ENCODE results near the gene MRPS14. TPM values are rescaled to one million over a fixed set of nuclear protein-coding genes. Genes with fewer than 3 reads are reported as not detected.
A peak's percentile ranks its signal among the peaks of the same experiment; 100 is the strongest.
"Not testable (repeated sequence)": the region's sequence is repeated elsewhere in the genome, so short reads cannot be mapped to it uniquely, and the experiment has no call there.

Gene MRPS14
- total RNA-seq, 1 donor from 2014 or later, result 8.2 TPM

- no peak for TF ChIP-seq CTCF (IDR thresholded peaks at IDR 0.05)
- Histone ChIP-seq H3K4me3 (no peak overlapping the region), H3K36me3 (no peaks in the 10 kb centered on the region), H3K27ac (no peak overlapping the region), H3K4me1 (no peaks in the 10 kb centered on the region), H3K9me3 (no peaks in the 10 kb centered on the region), H3K27me3 (no peaks in the 10 kb centered on the region)
- no peak for DNase-seq (ENCODE audit: low spot score in 2 of 2)
- intact Hi-C loops (cut with DNase I), result no loop called here
Observed at GRCh38 chr1:175037416-175037815, 14.2 kb upstream of the MRPS14 start.

GRCh38 chr1:175036476-175036875 lies 13.3 kb upstream of the MRPS14 start:
- no peak overlapping the region for H3K4me3 ChIP-seq
- no peak for TF ChIP-seq CTCF (IDR thresholded peaks at IDR 0.05)
- no peaks in the 10 kb centered on the region for H3K4me1 ChIP-seq
- DNase-seq (ENCODE audit: low spot score in 2 of 2), result no peak
- no peaks in the 10 kb centered on the region for H3K36me3 ChIP-seq
- H3K27ac ChIP-seq, result no peak overlapping the region
- H3K27me3 ChIP-seq, result no peaks in the 10 kb centered on the region
- no peaks in the 10 kb centered on the region for H3K9me3 ChIP-seq
- intact Hi-C loops (cut with DNase I), result no loop called here

- DNase-seq (ENCODE audit: low spot score in 2 of 2), result no peak
- Histone ChIP-seq H3K4me1 (no peaks in the 10 kb centered on the region), H3K27ac (no peak overlapping the region), H3K4me3 (no peak overlapping the region), H3K36me3 (no peaks in the 10 kb centered on the region), H3K9me3 (no peaks in the 10 kb centered on the region), H3K27me3 (no peaks in the 10 kb centered on the region)
- intact Hi-C loops (cut with DNase I), result no loop called here
- TF ChIP-seq CTCF (IDR thresholded peaks at IDR 0.05), result no peak
Observed at GRCh38 chr1:175035865-175036264, 12.6 kb upstream of the MRPS14 start.

- no peaks in the 10 kb centered on the region for H3K27me3 ChIP-seq
- no peak overlapping the region for H3K4me3 ChIP-seq
- H3K27ac ChIP-seq, result no peak overlapping the region
- no peaks in the 10 kb centered on the region for H3K9me3 ChIP-seq
- intact Hi-C loops (cut with DNase I), result loop anchor here (5.0 kb wide), 1 partner anchor 283 kb away; no protein-coding TSS in a partner anchor
- DNase-seq (ENCODE audit: low spot score in 2 of 2), result no peak
- no peak for TF ChIP-seq CTCF (IDR thresholded peaks at IDR 0.05)
- H3K36me3 ChIP-seq, result no peaks in the 10 kb centered on the region
- H3K4me1 ChIP-seq, result no peaks in the 10 kb centered on the region
Observed at GRCh38 chr1:175034775-175035174, 11.6 kb upstream of the MRPS14 start.

GRCh38 chr1:175033953-175034352 lies 10.7 kb upstream of the MRPS14 start:
- no peak for TF ChIP-seq CTCF (IDR thresholded peaks at IDR 0.05)
- intact Hi-C loops (cut with DNase I), result loop anchor here (5.0 kb wide), 1 partner anchor 283 kb away; no protein-coding TSS in a partner anchor

GRCh38 chr1:175024773-175025172 lies 1.5 kb upstream of the MRPS14 start:
- Histone ChIP-seq H3K4me1 (peaks cover 0 to 4% of the 10 kb centered on the region in 2 donors), H3K27ac (no peak overlapping the region), H3K36me3 (no peaks in the 10 kb centered on the region), H3K27me3 (no peaks in the 10 kb centered on the region), H3K4me3 (no peak overlapping the region), H3K9me3 (no peaks in the 10 kb centered on the region)
- no peak for TF ChIP-seq CTCF (IDR thresholded peaks at IDR 0.05)
- intact Hi-C loops (cut with DNase I), result loop anchor here (10.0 kb wide), 2 partner anchors 860 to 1160 kb away; partner anchors contain the start of genes GAS5 and ZBTB37
- no peak for DNase-seq (ENCODE audit: low spot score in 2 of 2)

More at GRCh38 chr1:175033953-175034352, 10.7 kb upstream of the MRPS14 start:
- Histone ChIP-seq H3K36me3 (no peaks in the 10 kb centered on the region), H3K4me3 (no peak overlapping the region), H3K27me3 (no peaks in the 10 kb centered on the region), H3K4me1 (no peaks in the 10 kb centered on the region), H3K9me3 (no peaks in the 10 kb centered on the region), H3K27ac (no peak overlapping the region)
- no peak for DNase-seq (ENCODE audit: low spot score in 2 of 2)

GRCh38 chr1:175023922-175024242 lies 657 bp upstream of the MRPS14 start:
- peak overlapping the region; percentile 75 to 89 for H3K4me3 ChIP-seq
- H3K4me1 ChIP-seq; DNase-seq (ENCODE audit: low spot score in 2 of 2); H3K27me3 ChIP-seq; H3K36me3 ChIP-seq; H3K9me3 ChIP-seq: not testable (repeated sequence)
- intact Hi-C loops (cut with DNase I), result loop anchor here (1.0 to 10.0 kb wide), 3 partner anchors 25 to 1159 kb away; partner anchors contain the start of genes CACYBP, GAS5 and ZBTB37
- H3K27ac ChIP-seq, result peak overlapping the region; percentile 63 to 81
